ENCODE data around the gene ZNF81.
"Not testable (repeated sequence)": the region's sequence is repeated elsewhere in the genome, so short reads cannot be mapped to it uniquely, and the experiment has no call there.

The ZNF81 gene

GRCh38 chrX:47844117-47844516, 7.4 kb downstream of the ZNF81 start:
- no peak for DNase-seq (ENCODE audit: low read depth in 2 of 2)

GRCh38 chrX:47846040-47846439, 9.3 kb downstream of the ZNF81 start:
- DNase-seq (ENCODE audit: low read depth in 2 of 2) = no peak

GRCh38 chrX:47849778-47850177, 13.1 kb downstream of the ZNF81 start:
- DNase-seq (ENCODE audit: low read depth in 2 of 2) = no peak

- DNase-seq (ENCODE audit: low read depth in 2 of 2) = not testable (repeated sequence)
Observed at GRCh38 chrX:47850389-47850788, 13.7 kb downstream of the ZNF81 start.

- DNase-seq (ENCODE audit: low read depth in 2 of 2) = no peak
Observed at GRCh38 chrX:47850901-47851300, 14.2 kb downstream of the ZNF81 start.

GRCh38 chrX:47854474-47854873, 17.8 kb downstream of the ZNF81 start:
- no peak for DNase-seq (ENCODE audit: low read depth in 2 of 2)

GRCh38 chrX:47859686-47860085, 23.0 kb downstream of the ZNF81 start:
- no peak for DNase-seq (ENCODE audit: low read depth in 2 of 2)

- DNase-seq (ENCODE audit: low read depth in 2 of 2) = no peak
Observed at GRCh38 chrX:47862680-47863079, 26.0 kb downstream of the ZNF81 start.

- no peak for DNase-seq (ENCODE audit: low read depth in 2 of 2)
Observed at GRCh38 chrX:47863187-47863586, 26.5 kb downstream of the ZNF81 start.

- no peak for DNase-seq (ENCODE audit: low read depth in 2 of 2)
Observed at GRCh38 chrX:47864300-47864699, 27.6 kb downstream of the ZNF81 start.

- DNase-seq (ENCODE audit: low read depth in 2 of 2) = no peak
Observed at GRCh38 chrX:47864785-47865184, 28.1 kb downstream of the ZNF81 start.

- DNase-seq (ENCODE audit: low read depth in 2 of 2) = no peak
Observed at GRCh38 chrX:47873123-47873522, 36.4 kb downstream of the ZNF81 start.

- DNase-seq (ENCODE audit: low read depth in 2 of 2) = no peak
Observed at GRCh38 chrX:47877327-47877726, 40.6 kb downstream of the ZNF81 start.

GRCh38 chrX:47878198-47878597, 41.5 kb downstream of the ZNF81 start:
- no peak for DNase-seq (ENCODE audit: low read depth in 2 of 2)

GRCh38 chrX:47879463-47879862, 42.8 kb downstream of the ZNF81 start:
- no peak for DNase-seq (ENCODE audit: low read depth in 2 of 2)

GRCh38 chrX:47880927-47881326, 44.2 kb downstream of the ZNF81 start:
- no peak for DNase-seq (ENCODE audit: low read depth in 2 of 2)

GRCh38 chrX:47885501-47885900, 48.8 kb downstream of the ZNF81 start:
- no peak for DNase-seq (ENCODE audit: low read depth in 2 of 2)

GRCh38 chrX:47898024-47898423, 61.3 kb downstream of the ZNF81 start:
- no peak for DNase-seq (ENCODE audit: low read depth in 2 of 2)

- DNase-seq (ENCODE audit: low read depth in 2 of 2) = no peak
Observed at GRCh38 chrX:47900833-47901232, 64.1 kb downstream of the ZNF81 start.

- no peak for DNase-seq (ENCODE audit: low read depth in 2 of 2)
Observed at GRCh38 chrX:47902161-47902560, 65.5 kb downstream of the ZNF81 start.

- DNase-seq (ENCODE audit: low read depth in 2 of 2) = no peak
Observed at GRCh38 chrX:47915886-47916493, 79.3 kb downstream of the ZNF81 start.

GRCh38 chrX:47918274-47918673, 81.6 kb downstream of the ZNF81 start:
- no peak for DNase-seq (ENCODE audit: low read depth in 2 of 2)

GRCh38 chrX:47927212-47927611, 90.5 kb downstream of the ZNF81 start:
- no peak for DNase-seq (ENCODE audit: low read depth in 2 of 2)

GRCh38 chrX:47931970-47932369, 95.3 kb downstream of the ZNF81 start:
- DNase-seq (ENCODE audit: low read depth in 2 of 2) = not testable (repeated sequence)
